Osteoblast (primary cell): ENCODE data around the gene ZFC3H1. TPM values are rescaled to one million over a fixed set of nuclear protein-coding genes. Genes with fewer than 3 reads are reported as not detected.
A peak's percentile ranks its signal among the peaks of the same experiment; 100 is the strongest.

Source experiments
- DNase-seq: peaks from one replicate; pipeline ENCODE4 v3.0.0; 2011; ENCODE audit warnings: low spot score, mixed read lengths; ENCODE audit not compliant: insufficient read length; ENCODE audit errors: missing footprints
- H2AFZ ChIP-seq: 2 replicates; pipeline ENCODE4 v1.6.0; 2011; ENCODE audit warnings: mild to moderate bottlenecking, low read length
- H3K27ac ChIP-seq: 2 replicates; pipeline ENCODE4 v1.5.1; 2011; ENCODE audit warnings: mild to moderate bottlenecking, low read depth, low read length, moderate library complexity
- H3K27me3 ChIP-seq: 2 replicates; pipeline ENCODE4 v1.6.0; 2012; ENCODE audit warnings: mild to moderate bottlenecking, control low read depth, inconsistent platforms, low read length, moderate library complexity; ENCODE audit not compliant: insufficient read depth
- H3K36me3 ChIP-seq: 2 replicates; pipeline ENCODE4 v1.5.1; 2011; ENCODE audit warnings: mild to moderate bottlenecking, low read length, control low read depth, moderate library complexity; ENCODE audit not compliant: insufficient read depth
- H3K4me1 ChIP-seq: 2 replicates; pipeline ENCODE4 v1.5.1; 2011; ENCODE audit warnings: mild to moderate bottlenecking, low read length, control low read depth, moderate library complexity; ENCODE audit not compliant: insufficient read depth
- H3K4me2 ChIP-seq: 2 replicates; pipeline ENCODE4 v1.6.0; 2011; ENCODE audit warnings: mild to moderate bottlenecking, low read length; ENCODE audit not compliant: insufficient read depth
- H3K4me3 ChIP-seq: fragments of 200-600 bp; sonication (generic); 3 replicates; pipeline ENCODE4 v1.5.1; 2012; ENCODE audit warnings: mild to moderate bottlenecking, low read length, inconsistent platforms; ENCODE audit not compliant: insufficient read depth
- H3K79me2 ChIP-seq: 2 replicates; pipeline ENCODE4 v1.6.0; 2012; ENCODE audit warnings: mild to moderate bottlenecking, low read length, control low read depth, inconsistent platforms; ENCODE audit not compliant: insufficient read depth
- H3K9me3 ChIP-seq: 2 replicates; pipeline ENCODE4 v1.5.1; 2011; ENCODE audit warnings: low read depth, low read length, control low read depth
- H4K20me1 ChIP-seq: 2 replicates; pipeline ENCODE4 v1.6.0; 2012; ENCODE audit warnings: mild to moderate bottlenecking, low read length, control low read depth; ENCODE audit not compliant: insufficient read depth
- total RNA-seq: library from RNA; depleted of rRNA; stranded (reverse); fragments of >200 nt; gene quantifications from 2 replicates; pipeline ENCODE4 v1.2.3, GENCODE V29; 2012
- TF ChIP-seq, protein P1 (sequence below): IDR thresholded peaks from 2 replicates; pipeline ENCODE4 v1.5.1; 2011; ENCODE audit warnings: mild to moderate bottlenecking, low read depth, low read length, moderate library complexity; ENCODE audit errors: extremely low read depth

ZFC3H1 gene
- total RNA-seq, 1 donor: 36.6 TPM

DNA sequence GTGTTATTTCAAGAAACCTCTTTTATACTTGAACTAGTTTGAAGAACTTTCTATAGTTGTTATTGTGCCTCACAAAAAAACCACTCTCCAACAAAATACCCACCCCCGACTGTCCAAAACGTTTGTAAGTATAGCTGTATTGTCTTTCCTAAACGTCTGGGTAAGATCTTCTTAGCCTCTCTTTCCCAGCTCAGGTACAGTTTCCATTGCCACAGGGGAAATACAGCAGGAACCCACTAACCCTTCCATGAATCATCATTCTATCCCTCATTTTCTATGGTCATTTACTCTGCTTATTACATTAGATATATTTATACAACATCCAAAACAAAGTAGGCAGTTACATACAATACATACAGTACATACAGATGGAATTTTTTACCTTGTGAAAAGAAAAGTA, 70.8 kb downstream of the ZFC3H1 start:
- TF ChIP-seq, protein P1, sequence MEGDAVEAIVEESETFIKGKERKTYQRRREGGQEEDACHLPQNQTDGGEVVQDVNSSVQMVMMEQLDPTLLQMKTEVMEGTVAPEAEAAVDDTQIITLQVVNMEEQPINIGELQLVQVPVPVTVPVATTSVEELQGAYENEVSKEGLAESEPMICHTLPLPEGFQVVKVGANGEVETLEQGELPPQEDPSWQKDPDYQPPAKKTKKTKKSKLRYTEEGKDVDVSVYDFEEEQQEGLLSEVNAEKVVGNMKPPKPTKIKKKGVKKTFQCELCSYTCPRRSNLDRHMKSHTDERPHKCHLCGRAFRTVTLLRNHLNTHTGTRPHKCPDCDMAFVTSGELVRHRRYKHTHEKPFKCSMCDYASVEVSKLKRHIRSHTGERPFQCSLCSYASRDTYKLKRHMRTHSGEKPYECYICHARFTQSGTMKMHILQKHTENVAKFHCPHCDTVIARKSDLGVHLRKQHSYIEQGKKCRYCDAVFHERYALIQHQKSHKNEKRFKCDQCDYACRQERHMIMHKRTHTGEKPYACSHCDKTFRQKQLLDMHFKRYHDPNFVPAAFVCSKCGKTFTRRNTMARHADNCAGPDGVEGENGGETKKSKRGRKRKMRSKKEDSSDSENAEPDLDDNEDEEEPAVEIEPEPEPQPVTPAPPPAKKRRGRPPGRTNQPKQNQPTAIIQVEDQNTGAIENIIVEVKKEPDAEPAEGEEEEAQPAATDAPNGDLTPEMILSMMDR: no peak
- H3K79me2 ChIP-seq: no peaks in the 10 kb centered on the region
- H3K27ac ChIP-seq: no peak overlapping the region
- no peak overlapping the region for H3K4me3 ChIP-seq
- H3K4me2 ChIP-seq: no peak overlapping the region
- H2AFZ ChIP-seq: no peak overlapping the region
- H3K36me3 ChIP-seq: no peaks in the 10 kb centered on the region
- no peaks in the 10 kb centered on the region for H3K9me3 ChIP-seq
- no peaks in the 10 kb centered on the region for H4K20me1 ChIP-seq
- H3K27me3 ChIP-seq: no peaks in the 10 kb centered on the region
- DNase-seq: no peak
- peaks cover 12% of the 10 kb centered on the region for H3K4me1 ChIP-seq

DNA sequence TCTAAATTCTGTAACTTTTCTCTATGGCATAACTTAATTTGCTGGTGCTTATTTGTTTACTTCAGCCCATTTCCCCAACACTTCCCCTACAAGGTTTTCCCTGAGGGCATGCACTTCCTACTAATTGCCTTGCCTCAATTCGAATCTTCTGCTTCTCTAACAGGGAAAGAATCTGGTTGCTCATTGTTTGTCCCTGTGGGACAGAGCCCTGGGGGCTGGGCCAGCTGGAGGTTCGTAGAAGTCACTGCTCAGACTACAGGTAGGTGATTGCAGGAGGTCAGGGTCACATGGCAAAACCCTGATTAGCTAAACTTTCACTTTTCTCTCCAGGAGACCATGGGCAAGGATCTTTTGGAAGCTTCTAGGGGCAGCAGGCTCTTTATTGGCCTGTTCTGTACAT, 72.0 kb downstream of the ZFC3H1 start:
- H3K79me2 ChIP-seq: no peaks in the 10 kb centered on the region
- H3K36me3 ChIP-seq: no peaks in the 10 kb centered on the region
- H3K27ac ChIP-seq: no peak overlapping the region
- H2AFZ ChIP-seq: no peak overlapping the region
- no peaks in the 10 kb centered on the region for H4K20me1 ChIP-seq
- H3K4me1 ChIP-seq: peaks cover 12% of the 10 kb centered on the region
- TF ChIP-seq, protein P1: no peak
- no peaks in the 10 kb centered on the region for H3K9me3 ChIP-seq
- H3K27me3 ChIP-seq: no peaks in the 10 kb centered on the region
- H3K4me2 ChIP-seq: no peak overlapping the region
- DNase-seq: no peak
- no peak overlapping the region for H3K4me3 ChIP-seq

DNA sequence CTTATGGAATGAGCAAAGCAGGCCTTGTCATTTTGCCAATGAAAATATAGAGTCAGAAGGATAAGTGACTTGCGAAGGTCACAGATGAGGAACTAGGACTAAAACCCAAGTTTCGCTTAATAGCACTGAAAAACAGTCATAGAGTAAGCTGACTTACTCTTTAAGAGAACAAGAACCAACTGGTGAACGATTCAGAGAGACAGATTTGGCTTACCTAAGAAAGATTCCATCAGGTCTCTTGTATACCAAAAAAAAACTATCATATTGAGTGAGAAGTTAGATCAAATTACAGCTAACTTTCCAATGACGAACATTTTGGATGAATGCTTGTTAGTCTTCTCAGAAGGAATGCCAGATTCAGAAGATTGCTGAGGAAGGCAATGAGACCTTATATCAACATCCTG, 74.2 kb downstream of the ZFC3H1 start:
- H3K79me2 ChIP-seq: no peaks in the 10 kb centered on the region
- H3K4me3 ChIP-seq: peak overlapping the region; percentile 30
- peak overlapping the region; percentile 58 for H2AFZ ChIP-seq
- peaks cover 12% of the 10 kb centered on the region for H3K4me1 ChIP-seq
- H3K36me3 ChIP-seq: no peaks in the 10 kb centered on the region
- H3K27me3 ChIP-seq: no peaks in the 10 kb centered on the region
- peak overlapping the region; percentile 30 for H3K27ac ChIP-seq
- H3K9me3 ChIP-seq: no peaks in the 10 kb centered on the region
- DNase-seq: peak; percentile 45
- H4K20me1 ChIP-seq: no peaks in the 10 kb centered on the region
- H3K4me2 ChIP-seq: peak overlapping the region; percentile 65
- TF ChIP-seq, protein P1: no peak

DNA sequence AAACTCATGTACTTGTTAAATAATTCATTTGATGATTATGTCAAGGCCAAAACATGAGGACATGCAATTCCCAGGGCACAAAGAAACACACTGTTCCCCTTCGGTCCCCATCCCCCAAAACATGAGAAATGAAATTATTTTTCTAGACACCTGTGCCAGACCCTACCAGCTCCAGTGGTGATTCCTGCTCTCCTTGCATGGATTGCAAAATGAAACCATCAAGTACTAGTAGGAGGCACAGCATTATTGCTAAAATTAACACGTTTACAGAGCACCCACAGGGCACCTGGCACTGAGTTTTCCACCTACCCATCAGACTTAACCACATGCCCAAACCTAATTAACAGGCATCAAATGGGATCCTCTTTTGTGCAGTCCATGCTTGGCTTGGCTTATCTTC, 76.6 kb downstream of the ZFC3H1 start:
- TF ChIP-seq, protein P1: no peak
- no peaks in the 10 kb centered on the region for H3K79me2 ChIP-seq
- no peak overlapping the region for H3K4me3 ChIP-seq
- H3K36me3 ChIP-seq: no peaks in the 10 kb centered on the region
- H3K4me2 ChIP-seq: no peak overlapping the region
- peaks cover 12% of the 10 kb centered on the region for H3K4me1 ChIP-seq
- H3K27me3 ChIP-seq: peaks cover 7% of the 10 kb centered on the region
- no peak overlapping the region for H3K27ac ChIP-seq
- no peak overlapping the region for H2AFZ ChIP-seq
- H4K20me1 ChIP-seq: no peaks in the 10 kb centered on the region
- no peak for DNase-seq
- no peaks in the 10 kb centered on the region for H3K9me3 ChIP-seq
